Smooth muscle cell (in vitro differentiated cells): ENCODE results near the gene GPR32. TPM values are rescaled to one million over a fixed set of nuclear protein-coding genes. Genes with fewer than 3 reads are reported as not detected.

Experiments used
- DNase-seq: peaks from one replicate; lab custom pipeline; 2025; ENCODE audit not compliant: unreplicated experiment; lab: John Stamatoyannopoulos, UW
- H2AFZ ChIP-seq: fragments of 200-600 bp; sonication (generic); 2 replicates; pipeline ENCODE4 v1.6.0; 2016; ENCODE audit warnings: antibody characterized with exemption, low read depth, mild to moderate bottlenecking
- H3F3A ChIP-seq: fragments of 200-600 bp; sonication (generic); 2 replicates; pipeline ENCODE4 v1.6.0; 2017; ENCODE audit warnings: antibody characterized with exemption, low read depth
- H3K27ac ChIP-seq: fragments of 200-600 bp; sonication (generic); 2 replicates; pipeline ENCODE4 v1.5.1; 2016; ENCODE audit warnings: low read depth, mild to moderate bottlenecking
- H3K27me3 ChIP-seq: fragments of 200-600 bp; sonication (generic); 2 replicates; pipeline ENCODE4 v1.6.1; 2016; ENCODE audit warnings: low read depth, mild to moderate bottlenecking
- H3K36me3 ChIP-seq: fragments of 200-600 bp; sonication (generic); 2 replicates; pipeline ENCODE4 v1.5.1; 2016; ENCODE audit warnings: low read depth
- H3K4me1 ChIP-seq: fragments of 200-600 bp; sonication (generic); 2 replicates; pipeline ENCODE4 v1.5.1; 2016; ENCODE audit warnings: low read depth
- H3K4me2 ChIP-seq: fragments of 200-600 bp; sonication (generic); 2 replicates; pipeline ENCODE4 v1.6.0; 2016; ENCODE audit warnings: mild to moderate bottlenecking
- H3K4me3 ChIP-seq: fragments of 200-600 bp; sonication (generic); 2 replicates; pipeline ENCODE4 v1.5.1; 2016; ENCODE audit warnings: mild to moderate bottlenecking
- H3K79me2 ChIP-seq: fragments of 200-600 bp; sonication (generic); 2 replicates; pipeline ENCODE4 v1.6.0; 2016; ENCODE audit warnings: low read depth, mild to moderate bottlenecking
- H3K9ac ChIP-seq: fragments of 200-600 bp; sonication (generic); 2 replicates; pipeline ENCODE4 v1.6.0; 2016; ENCODE audit warnings: low read depth
- H3K9me3 ChIP-seq: fragments of 200-600 bp; sonication (generic); replicated peaks from 2 replicates; pipeline ENCODE4 v1.5.1; 2016; ENCODE audit warnings: low read depth
- H4K20me1 ChIP-seq: fragments of 200-600 bp; sonication (generic); 2 replicates; pipeline ENCODE4 v1.6.0; 2016; ENCODE audit warnings: low read depth
- WGBS: methylation state at CpG from one replicate; pipeline ENCODE4 v1.1.7; 2016; ENCODE audit warnings: low lambda C conversion rate; 5-methylcytosine and 5-hydroxymethylcytosine counted together
- polyA plus RNA-seq: library from polyadenylated mRNA; unstranded; fragments of >200 nt; fragmentation: Nextera tagmentation; extraction: Ambion mirVana; gene quantifications from 2 replicates; pipeline ENCODE4 v1.2.1, GENCODE V29; 2016
- total RNA-seq: library from RNA; depleted of rRNA; stranded (reverse); fragments of >200 nt; gene quantifications from 2 replicates; pipeline ENCODE4 v1.2.3, GENCODE V29; 2014
- TF ChIP-seq, protein P1 (sequence below): fragments of 200-600 bp; sonication (generic); IDR thresholded peaks from 2 replicates; pipeline ENCODE4 v1.5.1; 2017; ENCODE audit warnings: borderline replicate concordance, mild to moderate bottlenecking, antibody characterized with exemption; ENCODE audit not compliant: insufficient read depth, poor library complexity, severe bottlenecking

GPR32 gene
- total and polyA plus RNA-seq, 2 experiments from 2014 or later, result not detected

DNA sequence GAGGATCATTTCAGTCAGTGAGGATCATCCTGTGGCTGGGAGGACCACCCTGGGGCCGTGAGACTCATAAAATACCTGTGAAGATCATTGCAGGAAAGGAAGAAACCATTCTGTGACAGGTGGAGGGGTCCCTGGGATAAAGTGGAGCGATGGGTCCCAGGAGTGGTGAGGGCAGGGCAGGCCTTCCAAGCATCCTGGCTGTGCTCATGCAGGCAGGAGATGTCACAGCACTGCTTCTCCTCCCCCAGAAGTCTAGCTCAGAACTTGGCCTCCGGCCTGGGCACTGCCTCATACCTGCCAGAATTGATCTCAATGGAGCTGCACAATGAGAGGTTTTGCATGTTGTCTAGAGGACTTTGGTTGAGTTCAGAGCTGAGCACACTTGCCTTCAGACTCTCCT, 42.2 kb downstream of the GPR32 start:
- TF ChIP-seq, protein P1, sequence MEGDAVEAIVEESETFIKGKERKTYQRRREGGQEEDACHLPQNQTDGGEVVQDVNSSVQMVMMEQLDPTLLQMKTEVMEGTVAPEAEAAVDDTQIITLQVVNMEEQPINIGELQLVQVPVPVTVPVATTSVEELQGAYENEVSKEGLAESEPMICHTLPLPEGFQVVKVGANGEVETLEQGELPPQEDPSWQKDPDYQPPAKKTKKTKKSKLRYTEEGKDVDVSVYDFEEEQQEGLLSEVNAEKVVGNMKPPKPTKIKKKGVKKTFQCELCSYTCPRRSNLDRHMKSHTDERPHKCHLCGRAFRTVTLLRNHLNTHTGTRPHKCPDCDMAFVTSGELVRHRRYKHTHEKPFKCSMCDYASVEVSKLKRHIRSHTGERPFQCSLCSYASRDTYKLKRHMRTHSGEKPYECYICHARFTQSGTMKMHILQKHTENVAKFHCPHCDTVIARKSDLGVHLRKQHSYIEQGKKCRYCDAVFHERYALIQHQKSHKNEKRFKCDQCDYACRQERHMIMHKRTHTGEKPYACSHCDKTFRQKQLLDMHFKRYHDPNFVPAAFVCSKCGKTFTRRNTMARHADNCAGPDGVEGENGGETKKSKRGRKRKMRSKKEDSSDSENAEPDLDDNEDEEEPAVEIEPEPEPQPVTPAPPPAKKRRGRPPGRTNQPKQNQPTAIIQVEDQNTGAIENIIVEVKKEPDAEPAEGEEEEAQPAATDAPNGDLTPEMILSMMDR, result no peak

DNA sequence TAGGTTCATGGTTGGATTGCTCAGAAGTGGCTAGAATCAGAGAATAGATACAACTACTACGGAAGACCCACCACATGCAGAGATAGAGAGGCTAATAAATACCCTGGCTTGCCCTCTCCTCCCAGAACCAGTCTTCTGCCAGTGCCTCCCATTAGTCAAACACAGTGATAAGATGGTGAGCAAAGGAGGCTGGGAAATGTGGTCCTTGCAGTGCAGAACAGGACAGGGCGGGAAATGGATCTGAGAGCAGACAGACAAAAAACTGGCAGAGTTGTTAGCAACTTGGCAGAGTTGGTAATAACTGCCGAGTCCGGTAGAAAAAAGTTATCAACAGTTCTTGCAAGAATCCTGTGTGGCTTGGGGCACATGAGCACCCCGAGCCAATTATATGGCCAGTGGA, 44.6 kb downstream of the GPR32 start:
- Histone ChIP-seq H3K27ac (no peak overlapping the region), H3K4me2 (no peak overlapping the region), H3K9ac (no peak overlapping the region), H4K20me1 (no peaks in the 10 kb centered on the region), H3K4me1 (no peaks in the 10 kb centered on the region), H3K27me3 (peaks cover 32% of the 10 kb centered on the region), H3K4me3 (no peak overlapping the region), H3K9me3 (no peaks in the 10 kb centered on the region), H3K36me3 (no peaks in the 10 kb centered on the region), H3F3A (no peaks in the 10 kb centered on the region), H3K79me2 (no peaks in the 10 kb centered on the region), H2AFZ (no peak overlapping the region)
- DNase-seq, result no peak
- WGBS, result 86% methylated on average over 5 of the region's 5 CpGs
- TF ChIP-seq, protein P1, result no peak

More for the DNA sequence above, 42.2 kb downstream of the GPR32 start:
- no peak overlapping the region for H3K4me3 ChIP-seq
- no peaks in the 10 kb centered on the region for H3K4me1 ChIP-seq
- DNase-seq, result no peak
- no peaks in the 10 kb centered on the region for H3K9me3 ChIP-seq
- H3K79me2 ChIP-seq, result no peaks in the 10 kb centered on the region
- no peaks in the 10 kb centered on the region for H3K36me3 ChIP-seq
- no peak overlapping the region for H3K27ac ChIP-seq
- no peak overlapping the region for H3K9ac ChIP-seq
- no peaks in the 10 kb centered on the region for H4K20me1 ChIP-seq
- no peak overlapping the region for H3K4me2 ChIP-seq
- peaks cover 11% of the 10 kb centered on the region for H3K27me3 ChIP-seq
- WGBS, result 61% methylated on average over 3 of the region's 3 CpGs
- H2AFZ ChIP-seq, result no peak overlapping the region
- H3F3A ChIP-seq, result no peaks in the 10 kb centered on the region

DNA sequence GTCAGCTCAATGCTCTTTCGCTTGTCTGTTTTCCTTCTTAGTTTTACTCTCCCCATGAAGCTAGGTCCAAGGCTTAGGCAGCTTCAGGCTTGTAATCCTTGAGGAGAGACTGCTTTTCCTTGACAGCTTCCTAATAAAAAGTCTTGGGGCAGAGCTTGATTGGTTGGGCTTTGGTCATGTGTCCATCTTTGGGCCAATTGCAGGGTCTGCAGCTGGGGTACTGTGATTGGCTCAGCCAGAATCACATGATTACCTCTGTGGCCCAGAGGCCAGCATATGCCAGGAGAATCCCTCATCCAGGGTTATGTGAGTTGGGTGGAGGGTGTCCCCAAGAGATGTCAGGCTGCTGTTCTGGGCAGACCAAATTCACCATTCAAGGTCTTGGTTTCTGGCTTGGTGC, 45.2 kb downstream of the GPR32 start:
- TF ChIP-seq, protein P1, result no peak
- H3F3A ChIP-seq, result no peaks in the 10 kb centered on the region
- peaks cover 37% of the 10 kb centered on the region for H3K27me3 ChIP-seq
- H3K79me2 ChIP-seq, result no peaks in the 10 kb centered on the region
- H2AFZ ChIP-seq, result no peak overlapping the region
- H3K4me3 ChIP-seq, result no peak overlapping the region
- no peaks in the 10 kb centered on the region for H3K36me3 ChIP-seq
- 95% methylated on average over 1 of the region's 1 CpG for WGBS
- no peak for DNase-seq
- no peaks in the 10 kb centered on the region for H4K20me1 ChIP-seq
- H3K9me3 ChIP-seq, result no peaks in the 10 kb centered on the region
- no peak overlapping the region for H3K4me2 ChIP-seq
- no peak overlapping the region for H3K27ac ChIP-seq
- H3K9ac ChIP-seq, result no peak overlapping the region
- no peaks in the 10 kb centered on the region for H3K4me1 ChIP-seq
